ENCODE measurements around the gene C2CD4D. TPM values are rescaled to one million over a fixed set of nuclear protein-coding genes. Genes with fewer than 3 reads are reported as not detected.

The C2CD4D gene
- total RNA-seq, 1 experiment from 2014 or later: 0.58 TPM

- ATAC-seq: no peak
- intact Hi-C loops (cut with micrococcal nuclease): no loop called here
- Histone ChIP-seq H2AFZ (ENCODE audit: low read length) (no peak overlapping the region), H3K79me2 (ENCODE audit: low read length) (no peaks in the 10 kb centered on the region), H3K27me3 (ENCODE audit: low read length) (no peaks in the 10 kb centered on the region), H3K4me2 (ENCODE audit: low read length) (no peak overlapping the region), H3K9me2 (replicated peaks; ENCODE audit: low read length) (no peaks in the 10 kb centered on the region), H4K20me1 (ENCODE audit: low read length) (no peaks in the 10 kb centered on the region), H3K27ac (ENCODE audit: low read length) (no peak overlapping the region), H3F3A (ENCODE audit: low read length, unreplicated experiment) (no peaks in the 10 kb centered on the region), H3K4me1 (ENCODE audit: insufficient read depth, low read length) (no peaks in the 10 kb centered on the region), H3K36me3 (ENCODE audit: low read depth, low read length) (no peaks in the 10 kb centered on the region), H3K4me3 (ENCODE audit: low read length) (no peak overlapping the region), H3K9ac (ENCODE audit: low read length) (no peak overlapping the region), H3K9me3 (ENCODE audit: low read length) (no peaks in the 10 kb centered on the region)
- ChIA-PET POLR2A (ENCODE audit: unreplicated experiment) (no interaction called here), CTCF (interaction anchor here (0.6 kb wide), 1 partner anchor 31 kb away, joined by 3 read pairs; no protein-coding TSS in a partner anchor)
- DNase-seq: no peak
- TF ChIP-seq EZH2 (IDR thresholded peaks at IDR 0.05; ENCODE audit: low read length, unreplicated experiment) (no peak), CTCF (conservative IDR thresholded peaks at IDR 0.05; ENCODE audit: low read depth, low read length) (no peak), EZH2phosphoT487 (IDR thresholded peaks at IDR 0.05; ENCODE audit: borderline replicate concordance, low read length) (no peak)
- BruUV-seq (replicated peaks): no TSS peak
These were observed 27.7 kb upstream of the C2CD4D start for GRCh38 chr1:151867321-151867720.

GRCh38 chr1:151864411-151864810, 24.8 kb upstream of the C2CD4D start:
- H2AFZ ChIP-seq (ENCODE audit: low read length): no peak overlapping the region
- no peak overlapping the region for H3K27ac ChIP-seq (ENCODE audit: low read length)
- intact Hi-C loops (cut with micrococcal nuclease): no loop called here
- no peaks in the 10 kb centered on the region for H3K36me3 ChIP-seq (ENCODE audit: low read depth, low read length)
- ChIA-PET POLR2A (ENCODE audit: unreplicated experiment) (no interaction called here), CTCF (no interaction called here)
- TF ChIP-seq EZH2phosphoT487 (IDR thresholded peaks at IDR 0.05; ENCODE audit: borderline replicate concordance, low read length) (no peak), EZH2 (IDR thresholded peaks at IDR 0.05; ENCODE audit: low read length, unreplicated experiment) (no peak), CTCF (conservative IDR thresholded peaks at IDR 0.05; ENCODE audit: low read depth, low read length) (no peak)
- BruUV-seq (replicated peaks): no TSS peak
- no peaks in the 10 kb centered on the region for H3K4me1 ChIP-seq (ENCODE audit: insufficient read depth, low read length)
- no peak overlapping the region for H3K4me2 ChIP-seq (ENCODE audit: low read length)
- H4K20me1 ChIP-seq (ENCODE audit: low read length): no peaks in the 10 kb centered on the region
- ATAC-seq (no peak), DNase-seq (no peak)
- no peaks in the 10 kb centered on the region for H3F3A ChIP-seq (ENCODE audit: low read length, unreplicated experiment)
- no peaks in the 10 kb centered on the region for H3K9me2 ChIP-seq (replicated peaks; ENCODE audit: low read length)
- no peaks in the 10 kb centered on the region for H3K79me2 ChIP-seq (ENCODE audit: low read length)
- no peak overlapping the region for H3K9ac ChIP-seq (ENCODE audit: low read length)
- H3K9me3 ChIP-seq (ENCODE audit: low read length): no peaks in the 10 kb centered on the region
- H3K27me3 ChIP-seq (ENCODE audit: low read length): no peaks in the 10 kb centered on the region
- no peak overlapping the region for H3K4me3 ChIP-seq (ENCODE audit: low read length)

GRCh38 chr1:151862604-151863003, 23.0 kb upstream of the C2CD4D start:
- no TSS peak for BruUV-seq (replicated peaks)
- H3K9me2 ChIP-seq (replicated peaks; ENCODE audit: low read length): no peaks in the 10 kb centered on the region
- intact Hi-C loops (cut with micrococcal nuclease): no loop called here
- no peak overlapping the region for H2AFZ ChIP-seq (ENCODE audit: low read length)
- H3K4me1 ChIP-seq (ENCODE audit: insufficient read depth, low read length): no peaks in the 10 kb centered on the region
- no peaks in the 10 kb centered on the region for H3K27me3 ChIP-seq (ENCODE audit: low read length)
- H3K9ac ChIP-seq (ENCODE audit: low read length): no peak overlapping the region
- ATAC-seq (no peak), DNase-seq (no peak)
- no peaks in the 10 kb centered on the region for H3K9me3 ChIP-seq (ENCODE audit: low read length)
- no peaks in the 10 kb centered on the region for H4K20me1 ChIP-seq (ENCODE audit: low read length)
- no peak overlapping the region for H3K4me2 ChIP-seq (ENCODE audit: low read length)
- no peak overlapping the region for H3K27ac ChIP-seq (ENCODE audit: low read length)
- no peaks in the 10 kb centered on the region for H3K36me3 ChIP-seq (ENCODE audit: low read depth, low read length)
- H3K79me2 ChIP-seq (ENCODE audit: low read length): no peaks in the 10 kb centered on the region
- POLR2A ChIA-PET (ENCODE audit: unreplicated experiment): interaction anchor here (0.5 kb wide), 1 partner anchor 175 kb away, joined by 5 read pairs; the partner anchor contains the start of gene S100A11
- H3K4me3 ChIP-seq (ENCODE audit: low read length): no peak overlapping the region
- H3F3A ChIP-seq (ENCODE audit: low read length, unreplicated experiment): no peaks in the 10 kb centered on the region
- TF ChIP-seq EZH2phosphoT487 (IDR thresholded peaks at IDR 0.05; ENCODE audit: borderline replicate concordance, low read length) (no peak), EZH2 (IDR thresholded peaks at IDR 0.05; ENCODE audit: low read length, unreplicated experiment) (no peak), CTCF (conservative IDR thresholded peaks at IDR 0.05; ENCODE audit: low read depth, low read length) (no peak)
- CTCF ChIA-PET: no interaction called here
